Germinal center (tissue), 1 donor: ENCODE data around the gene HMG20A.
"Not testable (repeated sequence)": the region's sequence is repeated elsewhere in the genome, so short reads cannot be mapped to it uniquely, and the experiment has no call there.

ENCODE experiments used
- DNase-seq: peaks from one replicate; pipeline ENCODE4 v3.0.0; 2012; ENCODE audit warnings: mixed read lengths, low spot score

The HMG20A gene

GRCh38 chr15:77420610-77421369 lies at the start of gene HMG20A:
TSS of gene HMG20A (plus strand) at chr15:77420888. CDS start at chr15:77458408, 37,520 bp downstream.
- DNase-seq = peak; percentile 76

- DNase-seq = no peak
These were observed 48.7 kb upstream of the HMG20A start for GRCh38 chr15:77371850-77372563.

- DNase-seq = no peak
These were observed 47.2 kb upstream of the HMG20A start for GRCh38 chr15:77373441-77373840.

- no peak for DNase-seq
These were observed 45.6 kb upstream of the HMG20A start for GRCh38 chr15:77375133-77375532.

- no peak for DNase-seq
These were observed 43.9 kb upstream of the HMG20A start for GRCh38 chr15:77376770-77377169.

GRCh38 chr15:77380033-77380432 lies 40.7 kb upstream of the HMG20A start:
- no peak for DNase-seq

GRCh38 chr15:77384086-77384485 lies 36.6 kb upstream of the HMG20A start:
- DNase-seq = no peak

- DNase-seq = no peak
These were observed 35.9 kb upstream of the HMG20A start for GRCh38 chr15:77384589-77385359.

GRCh38 chr15:77386626-77387025 lies 34.1 kb upstream of the HMG20A start:
- DNase-seq = no peak

- DNase-seq = no peak
These were observed 33.2 kb upstream of the HMG20A start for GRCh38 chr15:77387365-77388105.

GRCh38 chr15:77391372-77391951 lies 29.2 kb upstream of the HMG20A start:
- DNase-seq = no peak

- no peak for DNase-seq
These were observed 27.8 kb upstream of the HMG20A start for GRCh38 chr15:77392762-77393470.

GRCh38 chr15:77393471-77393840 lies 27.2 kb upstream of the HMG20A start:
- DNase-seq = no peak

- no peak for DNase-seq
These were observed 25.5 kb upstream of the HMG20A start for GRCh38 chr15:77395013-77395774.

GRCh38 chr15:77396692-77397091 lies 24.0 kb upstream of the HMG20A start:
- no peak for DNase-seq

GRCh38 chr15:77398927-77399326 lies 21.8 kb upstream of the HMG20A start:
- no peak for DNase-seq

GRCh38 chr15:77400258-77400657 lies 20.4 kb upstream of the HMG20A start:
- DNase-seq = no peak

GRCh38 chr15:77402740-77403379 lies 17.8 kb upstream of the HMG20A start:
- no peak for DNase-seq

GRCh38 chr15:77406173-77406759 lies 14.4 kb upstream of the HMG20A start:
- not testable (repeated sequence) for DNase-seq
